Superior temporal gyrus (tissue), 1 donor: Measurements from ENCODE around the gene KIAA0753.

Experiments
- DNase-seq: peaks from one replicate; pipeline ENCODE4 v3.0.0-alpha.2; 2016; ENCODE audit errors: extremely low spot score

The KIAA0753 gene

DNA sequence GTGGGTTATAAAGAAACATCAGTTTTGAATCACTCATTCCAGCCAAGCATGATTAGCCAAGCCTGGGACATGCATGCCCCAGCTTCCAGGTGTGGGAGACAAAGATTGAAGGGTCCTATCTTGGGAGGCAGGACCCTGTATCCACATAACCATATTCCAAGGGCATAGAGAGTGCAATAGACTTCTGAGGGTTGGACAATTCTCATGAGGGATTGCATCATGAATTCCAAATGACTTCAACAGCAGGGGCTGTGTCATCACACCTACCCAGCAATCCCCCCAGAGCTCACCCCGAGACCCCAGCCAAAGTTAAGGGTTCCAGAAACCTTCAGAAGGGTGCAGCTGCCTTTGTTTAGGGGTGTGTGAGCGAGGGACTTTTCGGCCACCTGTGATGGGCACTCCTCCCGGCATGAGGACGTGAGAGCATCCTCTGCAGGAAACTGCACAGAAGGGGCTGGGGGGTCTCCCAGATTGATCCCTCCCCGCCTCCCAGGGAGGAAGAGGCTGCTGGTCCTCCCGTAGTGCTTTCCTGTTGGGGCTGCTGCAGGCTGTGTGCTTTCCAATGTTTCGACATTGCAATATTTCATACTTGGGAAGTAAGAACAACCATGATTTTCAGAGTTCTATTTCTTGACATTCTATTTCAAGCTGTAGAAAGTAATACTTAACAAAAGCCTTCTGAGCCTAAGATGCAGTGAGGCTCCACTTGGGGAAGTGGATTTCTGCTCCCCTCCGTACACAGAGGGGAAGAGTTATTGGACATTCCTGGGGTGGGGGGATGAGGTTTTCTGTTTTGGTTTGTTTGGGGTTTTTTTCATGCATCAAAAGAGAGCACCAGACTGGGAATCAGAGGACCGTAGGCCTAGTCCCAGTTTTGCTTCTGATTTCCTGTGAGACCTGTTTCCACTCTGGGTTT is 70.9 kb downstream of the KIAA0753 start:
- DNase-seq: no peak

DNA sequence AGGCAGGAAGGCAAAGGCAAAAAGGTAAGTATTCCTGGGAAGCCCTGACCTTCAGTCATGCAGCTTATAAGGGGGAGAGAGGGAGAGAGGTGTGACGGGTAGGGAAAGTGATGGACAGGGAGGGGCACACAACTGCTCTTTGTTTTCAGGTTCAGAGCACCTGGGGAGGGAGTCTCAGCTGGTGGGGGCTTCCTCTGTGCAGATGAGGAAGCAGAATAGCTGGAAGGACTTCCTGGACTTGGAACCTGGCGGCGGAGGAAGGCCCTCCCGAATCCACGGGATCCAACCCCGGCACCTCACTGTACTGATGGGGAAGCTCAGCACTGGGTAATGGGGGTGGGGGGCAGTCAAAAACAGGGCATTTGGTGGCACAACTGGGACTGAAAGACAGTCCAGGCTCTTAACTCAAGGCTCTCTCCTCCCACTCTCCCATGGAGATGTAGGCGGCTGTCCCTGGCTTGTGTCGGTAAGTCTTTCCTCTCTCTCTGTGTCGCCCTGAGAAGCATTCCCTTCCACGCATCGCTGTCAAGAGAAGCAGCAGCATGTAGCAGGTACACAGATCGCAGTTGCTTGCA is 72.2 kb downstream of the KIAA0753 start:
- no peak for DNase-seq

DNA sequence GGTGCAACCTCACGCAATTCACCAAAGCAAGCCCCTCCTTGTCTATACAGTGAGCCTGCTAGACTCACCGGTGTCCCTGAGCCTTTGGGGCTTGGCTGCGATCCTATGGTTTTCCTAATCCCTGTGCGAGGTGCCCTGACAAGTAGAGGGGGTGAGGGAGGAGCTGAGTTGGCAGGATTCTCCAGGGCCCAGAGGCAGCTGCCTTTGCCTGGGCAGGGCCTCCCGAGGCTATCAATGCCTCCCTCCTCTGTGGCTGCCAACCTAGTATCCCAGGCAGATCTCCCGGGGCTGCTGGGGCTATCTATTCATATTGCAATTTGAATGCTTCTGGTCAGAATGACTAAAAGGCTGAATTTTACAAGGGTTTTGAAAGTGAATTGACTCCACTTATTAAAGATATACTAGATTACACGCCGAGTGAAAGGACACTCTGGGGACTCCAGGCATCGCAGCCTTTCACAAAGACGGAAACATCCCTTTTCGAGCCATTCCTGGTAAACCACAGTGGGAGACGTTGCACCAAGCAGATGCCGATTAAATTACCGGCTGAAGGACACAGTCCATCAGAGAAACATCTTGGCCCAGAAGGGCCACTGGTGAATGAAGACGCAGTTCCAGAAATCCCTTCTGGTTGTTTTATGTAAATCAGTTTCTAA is 72.9 kb downstream of the KIAA0753 start:
- DNase-seq: no peak

GRCh38 chr17:6561446-6561845 is 79.1 kb downstream of the KIAA0753 start:
- DNase-seq: no peak

GRCh38 chr17:6560496-6560895 is 80.0 kb downstream of the KIAA0753 start:
- no peak for DNase-seq

DNA sequence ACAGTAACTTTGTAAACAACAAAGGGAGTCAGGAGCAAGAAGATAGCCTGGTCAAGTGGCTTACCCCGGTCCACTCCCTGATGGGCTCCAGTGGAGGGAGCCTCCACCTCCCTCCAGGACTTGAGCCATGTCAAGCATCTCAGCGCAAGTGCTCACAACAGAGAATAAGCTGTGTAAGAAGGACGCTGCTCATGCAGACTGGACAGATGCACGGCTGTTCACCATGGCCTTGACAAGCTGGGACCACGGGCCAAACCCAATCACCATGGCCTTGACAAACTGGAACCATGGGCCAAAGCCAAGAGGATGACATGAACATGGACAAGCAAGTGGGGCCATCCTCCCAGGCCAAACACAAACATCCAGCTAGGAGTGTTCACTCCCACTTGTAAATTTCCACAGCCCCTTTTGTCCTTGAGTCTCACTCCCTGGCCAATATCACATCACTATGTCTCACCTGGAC is 80.7 kb downstream of the KIAA0753 start:
- no peak for DNase-seq

DNA sequence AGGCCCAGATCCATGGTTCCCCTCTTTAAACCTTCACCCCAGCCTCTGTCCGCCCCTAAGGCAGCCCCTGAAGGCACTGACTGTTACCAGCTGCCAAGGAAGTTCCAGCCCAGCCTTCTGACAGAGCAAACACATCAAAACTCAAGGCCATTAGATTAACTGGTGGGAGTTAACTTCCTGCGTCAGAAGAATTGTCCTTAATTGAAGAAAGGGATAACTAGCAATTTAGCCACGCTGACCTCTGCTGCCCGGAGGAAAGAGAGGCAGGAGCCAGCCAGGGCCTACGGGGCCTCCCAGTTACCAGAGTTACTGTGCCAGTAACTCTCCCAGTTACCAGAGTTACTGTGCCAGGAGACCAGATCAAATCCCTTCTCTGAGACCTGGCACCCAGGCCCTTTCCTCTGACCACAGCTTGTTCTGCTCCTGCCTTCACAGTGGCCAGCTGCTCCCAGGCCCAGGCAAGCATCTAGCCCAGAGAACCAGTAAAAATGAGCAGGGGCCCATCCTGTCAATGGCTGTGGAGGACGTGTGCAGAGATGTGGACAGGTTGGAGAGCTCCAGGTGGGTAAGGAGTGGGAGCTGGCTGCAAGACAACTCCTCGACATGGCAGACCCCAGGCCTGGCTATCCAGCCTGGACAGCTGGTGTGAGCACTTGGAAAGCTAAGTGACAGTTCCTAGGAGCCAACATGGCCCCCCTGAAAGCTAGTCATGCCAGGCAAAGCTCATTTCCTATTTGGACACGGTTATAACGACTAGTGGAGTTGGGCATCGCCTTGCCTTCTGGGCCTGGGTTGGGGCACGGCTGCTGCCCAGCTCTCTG is 81.4 kb downstream of the KIAA0753 start:
- DNase-seq: no peak

DNA sequence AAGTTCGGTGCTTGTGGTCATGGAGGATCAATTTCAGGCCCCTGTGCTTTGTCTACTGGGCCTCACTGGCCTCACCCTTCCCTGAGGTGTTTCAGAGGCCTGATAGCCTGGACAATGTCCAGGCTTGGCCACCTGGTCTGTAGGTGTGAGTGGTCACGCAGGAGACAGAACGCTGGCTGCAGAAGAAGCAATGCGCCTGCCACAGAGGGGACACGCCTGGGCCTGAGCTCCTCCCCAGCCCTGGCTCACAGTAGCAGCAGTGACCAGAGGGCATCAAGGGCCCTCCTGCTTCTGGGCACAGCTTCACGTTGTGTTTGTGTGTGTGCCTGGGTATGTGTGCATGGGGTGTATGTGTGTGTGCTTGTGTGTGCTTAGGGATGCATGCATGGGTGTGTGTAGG is 82.2 kb downstream of the KIAA0753 start:
- no peak for DNase-seq

DNA sequence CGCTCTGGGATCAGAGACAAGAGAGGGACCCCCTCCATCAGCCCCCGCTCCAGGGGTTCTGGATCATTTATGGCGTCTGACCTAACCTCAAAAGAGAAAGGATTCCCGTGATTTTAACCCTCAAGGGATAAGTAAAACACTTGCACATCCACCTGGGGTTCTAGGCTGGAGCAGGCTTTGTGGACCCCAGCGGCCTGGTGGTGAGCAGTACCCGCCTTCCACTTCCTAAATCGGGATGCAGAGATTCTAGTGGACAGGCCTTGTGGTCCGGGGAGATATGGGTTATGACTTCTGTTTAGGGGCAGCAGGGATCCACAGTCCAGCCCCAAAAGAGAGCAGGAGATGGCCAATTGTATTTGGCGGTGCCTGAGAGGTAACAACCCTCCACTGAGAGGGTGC is 83.5 kb downstream of the KIAA0753 start:
- no peak for DNase-seq

DNA sequence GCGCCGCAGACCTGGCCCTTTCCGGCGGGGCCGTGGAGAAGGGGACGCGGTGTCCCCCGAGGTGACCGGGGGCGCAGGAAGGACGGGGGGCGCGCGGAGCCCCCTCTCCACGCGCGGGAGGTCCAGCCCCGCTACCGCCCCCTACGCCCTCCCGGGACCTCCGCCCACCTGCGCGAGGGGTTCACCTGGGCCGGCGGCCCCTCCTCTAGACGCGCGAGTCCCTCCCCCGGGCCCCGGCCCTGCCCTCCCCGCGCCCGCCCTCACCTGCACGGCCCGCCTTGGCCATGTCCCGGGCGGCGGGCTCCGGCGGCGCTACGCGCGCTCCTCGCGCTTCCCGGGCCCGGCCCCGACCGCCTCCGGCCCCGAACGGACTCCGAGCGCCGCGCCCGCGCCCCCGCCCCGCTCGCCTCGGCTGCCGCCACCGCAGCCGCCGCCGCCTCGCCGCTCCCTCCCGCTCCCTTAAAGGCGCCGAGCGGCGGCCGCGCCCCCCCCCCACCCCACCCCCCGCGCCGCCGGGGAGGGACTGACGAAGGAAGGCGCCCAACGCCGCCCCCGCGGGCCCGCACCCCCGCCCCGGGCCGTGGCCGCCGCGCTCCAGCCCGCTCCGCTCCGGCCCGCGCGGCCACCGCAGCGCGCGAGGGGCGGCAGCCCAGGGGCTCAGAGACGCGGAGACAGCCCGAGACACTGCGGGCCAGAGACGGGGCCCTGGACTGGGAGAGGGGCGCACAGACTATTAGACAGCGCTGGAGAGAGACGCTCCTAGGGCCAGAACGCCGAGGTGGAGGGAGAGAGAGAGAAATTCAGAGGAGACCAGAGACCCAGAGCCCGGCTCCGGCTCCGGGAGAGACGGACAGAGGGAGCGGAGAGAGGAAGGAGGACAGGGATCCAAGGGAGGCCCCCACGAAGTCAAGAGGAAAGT is 84.1 kb downstream of the KIAA0753 start, which contains the start of gene PITPNM3:
TSS of gene PITPNM3 (minus strand) at position 435 of the 919 bp plus-strand sequence. CDS start at position 286, 149 bp downstream.
- DNase-seq: no peak

DNA sequence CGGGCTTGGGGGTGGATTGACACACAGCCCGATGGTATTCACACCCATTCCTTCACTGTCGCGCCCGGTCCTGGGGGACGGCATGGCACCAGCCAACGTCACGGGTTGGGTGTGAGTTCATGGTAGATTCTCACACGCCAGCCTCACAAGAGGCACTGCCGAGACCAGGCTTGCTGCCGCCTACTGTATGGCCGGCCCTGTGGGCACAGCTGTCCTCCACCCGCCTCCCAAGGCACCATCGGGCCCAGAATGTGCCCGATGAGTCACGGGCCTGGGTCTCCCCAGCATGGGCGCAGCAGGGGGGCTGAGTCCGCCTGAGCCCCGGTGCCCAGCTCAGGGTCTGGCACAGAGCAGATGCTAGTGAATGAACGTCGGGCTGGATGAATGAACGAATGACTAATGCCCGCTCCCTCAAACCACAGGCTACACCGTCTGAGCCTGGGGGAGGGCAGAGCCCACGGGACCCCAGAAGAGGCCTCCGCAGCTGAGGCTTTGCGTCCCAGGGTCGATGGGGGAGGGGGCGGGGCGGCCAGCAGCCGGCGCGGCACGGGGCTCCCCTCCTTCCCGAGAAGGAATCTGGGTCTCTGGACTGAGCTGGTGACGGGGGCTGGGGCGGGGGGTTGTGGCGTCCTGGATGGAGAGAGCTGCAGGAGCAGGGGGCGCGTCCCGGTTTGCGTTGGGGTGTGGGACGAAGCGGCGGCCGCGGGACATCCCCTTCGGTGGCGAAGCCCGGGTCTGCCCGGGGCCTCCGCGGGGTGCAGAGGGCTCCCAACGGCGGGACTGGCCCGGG is 85.0 kb downstream of the KIAA0753 start:
- DNase-seq: no peak

DNA sequence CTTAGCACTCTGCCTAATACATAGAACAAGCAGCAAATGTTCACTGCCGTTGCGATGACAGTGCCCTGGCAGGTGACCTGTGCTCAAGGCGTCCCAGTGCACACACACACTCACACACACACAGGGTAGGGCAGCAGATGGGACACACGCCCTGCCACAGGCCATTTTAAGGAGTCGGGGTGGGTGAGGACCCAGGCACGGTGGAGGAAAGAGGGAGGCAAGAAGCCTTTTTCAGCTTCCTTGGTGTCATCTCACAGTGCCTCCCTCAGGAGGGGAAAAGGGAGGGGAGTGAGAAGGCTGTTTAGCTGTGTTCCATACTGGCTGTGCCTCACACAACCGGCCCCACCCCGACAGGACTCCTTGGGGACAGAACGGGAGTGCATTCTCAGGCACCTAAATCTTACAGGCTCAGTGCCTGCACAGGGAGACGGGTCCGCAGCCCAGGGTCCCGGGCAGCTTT is 85.6 kb downstream of the KIAA0753 start:
- no peak for DNase-seq

DNA sequence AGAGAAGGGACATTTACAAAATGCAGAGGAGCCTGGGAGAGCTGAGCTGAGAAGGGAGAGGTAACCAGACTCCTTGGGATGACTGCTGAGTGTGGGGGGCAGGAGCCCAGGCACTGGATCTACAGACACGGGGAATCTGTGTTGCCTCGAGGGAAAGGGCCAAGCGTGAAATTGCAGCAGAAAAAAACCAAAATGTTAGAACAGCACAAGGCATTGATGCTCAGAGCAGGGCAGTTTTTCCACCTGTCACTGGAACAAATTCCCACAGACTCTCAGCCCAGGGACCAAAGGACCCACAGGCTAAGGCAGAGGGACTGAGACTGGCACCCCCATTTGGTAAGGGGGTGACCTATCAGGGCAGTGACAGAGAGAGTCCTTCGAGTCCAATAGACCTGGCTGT is 86.2 kb downstream of the KIAA0753 start:
- DNase-seq: no peak

DNA sequence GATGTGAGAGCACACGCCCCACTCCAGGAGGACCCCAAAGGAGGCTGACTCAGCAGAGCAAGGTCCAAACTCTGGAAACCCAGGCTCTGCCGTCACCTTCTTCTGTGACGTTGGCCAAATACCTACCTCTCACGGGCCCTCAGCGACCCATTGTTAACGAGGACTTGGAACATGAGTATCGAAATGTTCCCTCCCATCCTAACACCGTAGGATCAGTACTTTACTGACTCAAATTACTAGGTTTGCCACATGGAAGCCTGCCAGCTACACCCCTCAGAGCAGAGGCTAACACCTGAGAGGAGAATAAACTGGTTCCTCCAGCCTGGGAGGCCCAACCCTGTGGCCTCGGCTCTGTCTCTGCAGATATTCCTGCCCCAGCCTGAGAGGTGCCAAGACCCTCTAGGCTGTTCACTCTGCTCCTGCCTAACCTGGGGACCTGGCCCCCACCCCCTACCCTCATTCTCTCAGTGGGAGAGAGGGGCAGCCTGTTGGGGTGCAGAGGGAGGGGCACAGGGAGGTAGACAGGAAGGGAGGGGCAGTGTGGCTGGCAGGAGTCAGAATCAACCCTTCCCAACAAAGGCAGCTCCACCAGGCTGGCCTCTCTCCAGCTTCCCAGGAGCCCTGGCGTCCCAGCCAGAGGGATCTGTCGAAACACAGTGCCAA is 88.5 kb downstream of the KIAA0753 start:
- DNase-seq: no peak

DNA sequence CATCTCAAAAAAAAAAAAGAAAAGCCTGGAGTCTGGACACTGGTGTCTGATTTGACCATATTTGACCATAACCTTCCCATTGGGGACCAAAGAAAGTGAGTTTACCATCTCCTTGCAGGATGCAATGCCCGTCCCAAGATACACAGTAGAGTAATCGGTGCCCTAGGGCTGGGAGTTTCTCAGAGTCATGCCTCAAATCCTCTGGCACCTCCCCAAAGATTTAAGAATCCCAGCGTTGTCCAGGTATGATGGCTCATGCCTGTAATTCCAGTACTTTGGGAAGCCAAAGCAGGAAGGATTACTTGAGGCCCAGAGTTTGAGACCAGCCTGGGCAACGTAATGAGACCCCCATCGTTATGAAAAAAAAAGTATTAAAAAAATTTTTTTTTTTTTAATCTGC is 89.2 kb downstream of the KIAA0753 start:
- DNase-seq: no peak

DNA sequence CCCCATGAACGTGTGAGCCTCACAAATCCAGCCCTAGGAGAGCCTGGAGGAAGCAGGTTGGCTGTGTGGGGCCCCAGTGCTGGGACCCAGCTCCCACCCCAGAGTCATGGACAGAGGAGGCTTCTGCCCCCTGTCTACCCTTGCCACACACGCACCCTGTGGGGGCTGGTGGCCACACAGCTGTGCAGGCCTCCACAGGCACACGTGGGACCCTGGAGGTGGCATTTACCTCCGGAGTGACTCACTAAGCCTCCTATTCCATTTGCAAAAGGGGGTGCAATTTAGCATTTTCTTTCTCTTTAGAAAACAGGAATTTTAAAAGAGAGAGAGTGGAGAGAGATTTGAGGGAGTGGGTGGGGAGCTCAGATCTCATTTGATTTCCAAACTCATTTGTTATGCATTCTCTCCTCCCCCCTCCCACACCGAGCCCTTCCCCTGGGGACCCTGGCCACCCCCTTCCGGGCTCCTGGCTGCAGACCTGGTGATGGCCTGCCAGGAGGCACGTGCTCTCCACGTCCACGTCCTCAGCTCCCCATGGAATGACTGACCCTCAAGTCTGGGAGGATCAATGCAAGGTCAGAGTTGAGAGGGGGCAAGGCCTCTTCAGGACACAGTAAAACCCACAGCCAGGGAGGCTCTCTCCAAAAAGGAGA is 91.0 kb downstream of the KIAA0753 start:
- no peak for DNase-seq

- no peak for DNase-seq
Measured at GRCh38 chr17:6548578-6549330, 91.8 kb downstream of the KIAA0753 start.

DNA sequence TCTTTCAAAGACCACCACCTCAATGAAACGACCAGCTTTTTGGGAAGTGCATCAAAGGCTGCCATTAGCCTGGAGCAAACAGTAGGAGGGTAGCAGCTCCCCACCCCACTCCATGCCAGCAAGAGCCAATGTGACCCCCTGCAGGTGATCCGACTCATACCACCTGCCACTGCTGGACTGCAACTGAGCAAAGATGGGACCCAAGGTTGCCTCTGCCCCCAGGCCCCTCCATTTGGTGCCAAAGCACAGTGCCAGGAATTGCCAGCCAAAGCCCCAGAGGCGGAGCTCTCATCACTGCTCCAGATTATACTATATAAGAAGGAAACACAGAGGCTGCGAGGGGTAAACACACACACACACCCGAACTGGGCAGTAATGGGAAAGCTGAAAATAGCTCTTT is 92.5 kb downstream of the KIAA0753 start:
- no peak for DNase-seq
